ENCODE results near the gene WWC2. TPM values are rescaled to one million over a fixed set of nuclear protein-coding genes. Genes with fewer than 3 reads are reported as not detected.

WWC2 gene
- total and polyA plus RNA-seq, 2 experiments from 2014 or later, result 33.2 to 48.3 TPM

GRCh38 chr4:183165376-183165775 lies 66.3 kb downstream of the WWC2 start:
- no peak overlapping the region for H3K9ac ChIP-seq
- no peaks in the 10 kb centered on the region for H3K36me3 ChIP-seq (ENCODE audit: low read depth)
- in situ Hi-C loops (cut with MboI), result no loop called here
- H3K27me3 ChIP-seq (replicated peaks; ENCODE audit: insufficient read depth), result no peaks in the 10 kb centered on the region
- peak overlapping the region; percentile 61 for H3K4me2 ChIP-seq (ENCODE audit: unreplicated experiment)
- peak; percentile 38 for DNase-seq
- H3K4me1 ChIP-seq (ENCODE audit: insufficient read depth), result peaks cover 46% of the 10 kb centered on the region
- H3K9me2 ChIP-seq (ENCODE audit: insufficient read depth), result no peaks in the 10 kb centered on the region
- WGBS, 2 experiments (ENCODE audit: low coverage in 1 of 2, low lambda C conversion rate in 2 of 2, missing lambda C conversion rate in 2 of 2), result 2 to 6% methylated on average over 1 of the region's 1 CpG
- no peak overlapping the region for H2AFZ ChIP-seq
- H4K20me1 ChIP-seq (ENCODE audit: insufficient read depth), result peaks cover 11% of the 10 kb centered on the region
- no peaks in the 10 kb centered on the region for H3K9me3 ChIP-seq (ENCODE audit: low read depth)
- H3K27ac ChIP-seq, result peak overlapping the region; percentile 20
- peak overlapping the region; percentile 14 for H3K4me3 ChIP-seq
- TF ChIP-seq EZH2phosphoT487 (IDR thresholded peaks at IDR 0.05; ENCODE audit: insufficient read depth, low read depth) (no peak), EZH2 (IDR thresholded peaks at IDR 0.05; ENCODE audit: insufficient read depth, poor library complexity, severe bottlenecking) (no peak)
- peaks cover 31% of the 10 kb centered on the region for H3F3A ChIP-seq (ENCODE audit: insufficient read depth)
- H3K79me2 ChIP-seq (ENCODE audit: insufficient read depth), result peaks cover 98% of the 10 kb centered on the region

DNA sequence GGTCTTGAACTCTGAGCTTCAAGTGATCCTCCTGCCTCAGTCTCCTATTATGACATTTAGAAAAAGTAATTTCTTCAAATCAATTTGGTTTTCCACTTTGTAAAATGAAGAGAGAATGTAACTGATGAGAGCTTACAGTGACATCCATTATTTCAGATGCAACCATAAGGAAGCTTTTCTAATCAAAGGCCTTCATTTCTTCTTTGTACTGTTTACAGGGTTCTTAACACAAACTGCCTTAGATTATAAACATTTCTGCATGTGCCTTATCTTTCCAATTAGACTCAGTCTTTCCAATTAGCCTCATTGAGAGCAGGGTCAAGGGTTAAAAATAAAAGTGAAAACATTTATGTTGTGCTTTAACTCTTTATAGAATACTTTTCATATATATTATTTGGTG lies 71.8 kb downstream of the WWC2 start:
- Histone ChIP-seq H3K4me1 (ENCODE audit: insufficient read depth) (peaks cover 61% of the 10 kb centered on the region), H3K9ac (no peak overlapping the region), H3K27me3 (replicated peaks; ENCODE audit: insufficient read depth) (no peaks in the 10 kb centered on the region), H3K9me3 (ENCODE audit: low read depth) (no peaks in the 10 kb centered on the region), H3K4me2 (ENCODE audit: unreplicated experiment) (no peak overlapping the region), H4K20me1 (ENCODE audit: insufficient read depth) (peaks cover 12% of the 10 kb centered on the region; the same call in 1 of the 2 replicates), H3K36me3 (ENCODE audit: low read depth) (no peaks in the 10 kb centered on the region), H3K9me2 (ENCODE audit: insufficient read depth) (no peaks in the 10 kb centered on the region), H2AFZ (no peak overlapping the region), H3K79me2 (ENCODE audit: insufficient read depth) (peaks cover 100% of the 10 kb centered on the region), H3F3A (ENCODE audit: insufficient read depth) (peaks cover 41% of the 10 kb centered on the region), H3K4me3 (no peak overlapping the region), H3K27ac (no peak overlapping the region)
- TF ChIP-seq EZH2 (IDR thresholded peaks at IDR 0.05; ENCODE audit: insufficient read depth, poor library complexity, severe bottlenecking), result no peak
- TF ChIP-seq EZH2phosphoT487 (IDR thresholded peaks at IDR 0.05; ENCODE audit: insufficient read depth, low read depth), result no peak
- DNase-seq, result no peak
- in situ Hi-C loops (cut with MboI), result no loop called here

- 44 to 47% methylated on average over 4 of the region's 4 CpGs for WGBS, 2 experiments (ENCODE audit: low coverage in 1 of 2, low lambda C conversion rate in 2 of 2, missing lambda C conversion rate in 2 of 2)
- peak overlapping the region; percentile 39 for H3K4me2 ChIP-seq (ENCODE audit: unreplicated experiment)
- no peak overlapping the region for H3K9ac ChIP-seq
These were observed 72.6 kb downstream of the WWC2 start for GRCh38 chr4:183171484-183172267.

DNA sequence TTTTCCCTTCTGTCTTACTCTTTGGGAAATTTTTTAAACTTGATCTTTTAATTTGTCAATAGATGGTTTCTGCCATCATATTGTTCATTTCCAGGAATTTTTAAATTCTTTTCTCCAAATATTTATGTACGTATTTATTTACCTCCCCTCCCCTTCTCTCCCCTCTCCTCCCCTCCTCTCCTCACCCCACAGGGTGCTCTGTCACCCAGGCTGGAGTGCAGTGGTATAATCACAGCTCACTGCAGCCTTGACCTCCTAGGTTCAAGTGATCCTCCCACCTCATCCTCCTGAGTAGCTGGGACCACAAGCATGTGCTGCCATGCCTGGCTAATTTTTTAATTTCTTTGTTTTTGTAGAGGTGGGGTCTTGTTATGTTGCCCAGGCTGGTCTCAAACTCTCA lies 73.8 kb downstream of the WWC2 start:
- no peaks in the 10 kb centered on the region for H3K9me3 ChIP-seq (ENCODE audit: low read depth)
- H4K20me1 ChIP-seq (ENCODE audit: insufficient read depth), result peaks cover 12% of the 10 kb centered on the region; the same call in 1 of the 2 replicates
- no peak overlapping the region for H2AFZ ChIP-seq
- H3K79me2 ChIP-seq (ENCODE audit: insufficient read depth), result peaks cover 100% of the 10 kb centered on the region
- no peak overlapping the region for H3K27ac ChIP-seq
- H3K4me2 ChIP-seq (ENCODE audit: unreplicated experiment), result peak overlapping the region; percentile 73
- no peaks in the 10 kb centered on the region for H3K9me2 ChIP-seq (ENCODE audit: insufficient read depth)
- no peaks in the 10 kb centered on the region for H3K36me3 ChIP-seq (ENCODE audit: low read depth)
- peaks cover 28% of the 10 kb centered on the region; the same call in 1 of the 2 replicates for H3F3A ChIP-seq (ENCODE audit: insufficient read depth)
- in situ Hi-C loops (cut with MboI), result no loop called here
- no peak overlapping the region for H3K9ac ChIP-seq
- H3K4me1 ChIP-seq (ENCODE audit: insufficient read depth), result peaks cover 61% of the 10 kb centered on the region
- H3K4me3 ChIP-seq, result no peak overlapping the region
- no peaks in the 10 kb centered on the region for H3K27me3 ChIP-seq (replicated peaks; ENCODE audit: insufficient read depth)
- DNase-seq, result no peak
- TF ChIP-seq EZH2 (IDR thresholded peaks at IDR 0.05; ENCODE audit: insufficient read depth, poor library complexity, severe bottlenecking) (no peak), EZH2phosphoT487 (IDR thresholded peaks at IDR 0.05; ENCODE audit: insufficient read depth, low read depth) (no peak)
- 93 to 100% methylated on average over 1 of the region's 1 CpG for WGBS, 2 experiments (ENCODE audit: low coverage in 1 of 2, low lambda C conversion rate in 2 of 2, missing lambda C conversion rate in 2 of 2)

More at GRCh38 chr4:183171484-183172267, 72.6 kb downstream of the WWC2 start:
- Histone ChIP-seq H3K36me3 (ENCODE audit: low read depth) (no peaks in the 10 kb centered on the region), H3K9me3 (ENCODE audit: low read depth) (no peaks in the 10 kb centered on the region), H3K79me2 (ENCODE audit: insufficient read depth) (peaks cover 100% of the 10 kb centered on the region), H3K4me3 (0 out of 2 replicates have a peak overlapping the region, but pooled peaks have one; percentile 10), H4K20me1 (ENCODE audit: insufficient read depth) (peaks cover 12% of the 10 kb centered on the region; the same call in 1 of the 2 replicates), H3K9me2 (ENCODE audit: insufficient read depth) (no peaks in the 10 kb centered on the region), H3K4me1 (ENCODE audit: insufficient read depth) (peaks cover 61% of the 10 kb centered on the region), H2AFZ (no peak overlapping the region), H3K27me3 (replicated peaks; ENCODE audit: insufficient read depth) (no peaks in the 10 kb centered on the region), H3K27ac (no peak overlapping the region), H3F3A (ENCODE audit: insufficient read depth) (peaks cover 34% of the 10 kb centered on the region)
- in situ Hi-C loops (cut with MboI), result no loop called here
- DNase-seq, result peak; percentile 30
- TF ChIP-seq EZH2 (IDR thresholded peaks at IDR 0.05; ENCODE audit: insufficient read depth, poor library complexity, severe bottlenecking) (no peak), EZH2phosphoT487 (IDR thresholded peaks at IDR 0.05; ENCODE audit: insufficient read depth, low read depth) (no peak)
